ENCODE measurements around the gene SMAP1.
A peak's percentile ranks its signal among the peaks of the same experiment; 100 is the strongest.

SMAP1 gene

DNA sequence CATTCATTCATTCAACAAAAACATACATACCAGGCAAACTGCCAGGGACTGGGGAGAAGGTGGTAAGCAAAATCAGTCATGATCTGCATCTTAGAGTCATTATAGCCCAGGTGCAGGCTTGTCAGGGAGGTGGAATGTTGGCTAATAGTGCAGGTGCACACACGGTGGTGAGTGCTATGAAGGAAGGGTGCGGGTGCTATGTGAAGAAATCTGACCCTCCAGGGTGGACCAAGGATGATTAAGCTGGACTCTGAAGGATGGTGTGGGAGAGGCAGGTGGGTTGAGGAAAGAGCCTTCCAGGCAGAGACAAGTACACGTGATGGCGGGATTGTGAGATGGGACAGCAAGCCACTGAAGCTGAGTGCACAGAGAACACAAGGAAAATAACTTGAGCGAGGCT lies 211.8 kb downstream of the SMAP1 start:
- no peak overlapping the region for H3K27ac ChIP-seq
- no peak for TF ChIP-seq ZFX (IDR thresholded peaks at IDR 0.05)
- TF ChIP-seq, protein P1, sequence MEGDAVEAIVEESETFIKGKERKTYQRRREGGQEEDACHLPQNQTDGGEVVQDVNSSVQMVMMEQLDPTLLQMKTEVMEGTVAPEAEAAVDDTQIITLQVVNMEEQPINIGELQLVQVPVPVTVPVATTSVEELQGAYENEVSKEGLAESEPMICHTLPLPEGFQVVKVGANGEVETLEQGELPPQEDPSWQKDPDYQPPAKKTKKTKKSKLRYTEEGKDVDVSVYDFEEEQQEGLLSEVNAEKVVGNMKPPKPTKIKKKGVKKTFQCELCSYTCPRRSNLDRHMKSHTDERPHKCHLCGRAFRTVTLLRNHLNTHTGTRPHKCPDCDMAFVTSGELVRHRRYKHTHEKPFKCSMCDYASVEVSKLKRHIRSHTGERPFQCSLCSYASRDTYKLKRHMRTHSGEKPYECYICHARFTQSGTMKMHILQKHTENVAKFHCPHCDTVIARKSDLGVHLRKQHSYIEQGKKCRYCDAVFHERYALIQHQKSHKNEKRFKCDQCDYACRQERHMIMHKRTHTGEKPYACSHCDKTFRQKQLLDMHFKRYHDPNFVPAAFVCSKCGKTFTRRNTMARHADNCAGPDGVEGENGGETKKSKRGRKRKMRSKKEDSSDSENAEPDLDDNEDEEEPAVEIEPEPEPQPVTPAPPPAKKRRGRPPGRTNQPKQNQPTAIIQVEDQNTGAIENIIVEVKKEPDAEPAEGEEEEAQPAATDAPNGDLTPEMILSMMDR (conservative IDR thresholded peaks at IDR 0.05) = no peak

DNA sequence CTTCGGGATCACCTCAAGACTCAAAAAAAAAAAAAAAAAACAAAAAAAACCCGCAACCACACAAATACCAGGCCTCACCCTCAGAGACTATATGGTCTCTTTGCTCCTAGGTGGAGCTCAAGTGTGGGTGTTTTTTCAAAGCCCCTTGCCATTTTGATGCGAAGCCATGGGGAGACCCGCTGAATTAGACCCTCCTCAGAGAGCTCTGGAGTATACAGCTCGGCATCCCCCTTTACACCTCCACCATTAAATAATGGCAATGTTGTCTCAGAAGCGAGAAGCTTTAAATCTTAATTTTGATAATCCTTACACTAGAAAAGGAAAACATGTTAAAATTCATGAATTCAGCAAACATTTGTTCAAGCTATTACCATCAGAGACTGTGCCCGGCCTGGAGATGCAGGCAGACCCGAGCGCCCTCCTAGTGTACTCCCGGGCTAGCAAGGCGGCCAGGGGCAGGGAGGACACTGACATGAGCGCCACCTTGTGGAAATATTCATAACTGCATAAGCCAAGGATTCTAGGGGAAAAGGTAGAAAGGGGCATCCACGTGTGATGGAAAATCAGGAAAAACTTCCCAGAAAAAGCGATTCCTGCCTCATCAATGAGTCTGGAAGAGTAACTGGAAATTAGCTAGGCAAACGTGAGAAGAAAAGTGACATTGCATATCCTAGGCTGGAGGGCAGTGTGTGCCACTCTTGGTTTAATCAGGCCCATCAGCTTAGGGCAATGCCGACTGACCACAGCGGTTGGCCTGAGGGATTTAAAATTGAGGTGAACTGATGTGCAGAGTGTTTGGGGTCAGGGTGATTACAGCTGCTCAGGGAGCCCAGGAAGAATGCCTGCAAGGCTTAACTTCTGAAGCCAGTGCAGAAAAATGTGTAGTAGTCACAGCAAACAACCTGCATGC lies 216.6 kb downstream of the SMAP1 start:
- no peak for TF ChIP-seq ZFX (IDR thresholded peaks at IDR 0.05)
- TF ChIP-seq, protein P1 (conservative IDR thresholded peaks at IDR 0.05) = peak; percentile 87
- H3K27ac ChIP-seq = no peak overlapping the region

DNA sequence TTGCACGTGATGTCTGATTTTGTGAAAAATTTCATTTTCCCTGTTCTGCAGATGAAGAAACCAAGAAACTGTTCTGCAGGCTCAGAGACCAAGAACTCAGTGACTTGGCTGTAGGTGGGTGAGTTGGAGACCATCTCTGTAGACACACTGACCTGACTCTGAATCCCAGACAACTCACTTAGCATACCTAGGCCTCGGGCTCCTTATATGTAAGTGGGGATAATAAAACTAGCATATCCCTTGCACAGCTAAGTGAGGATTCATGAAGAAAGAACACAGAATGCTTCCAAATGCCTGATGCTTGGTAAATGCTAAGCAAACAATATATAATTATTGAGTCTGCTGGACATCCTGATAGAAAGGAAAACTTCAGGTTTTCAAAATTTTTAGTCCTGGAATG lies 218.4 kb downstream of the SMAP1 start:
- no peak for TF ChIP-seq ZFX (IDR thresholded peaks at IDR 0.05)
- TF ChIP-seq, protein P1 (conservative IDR thresholded peaks at IDR 0.05) = no peak
- H3K27ac ChIP-seq = no peak overlapping the region

DNA sequence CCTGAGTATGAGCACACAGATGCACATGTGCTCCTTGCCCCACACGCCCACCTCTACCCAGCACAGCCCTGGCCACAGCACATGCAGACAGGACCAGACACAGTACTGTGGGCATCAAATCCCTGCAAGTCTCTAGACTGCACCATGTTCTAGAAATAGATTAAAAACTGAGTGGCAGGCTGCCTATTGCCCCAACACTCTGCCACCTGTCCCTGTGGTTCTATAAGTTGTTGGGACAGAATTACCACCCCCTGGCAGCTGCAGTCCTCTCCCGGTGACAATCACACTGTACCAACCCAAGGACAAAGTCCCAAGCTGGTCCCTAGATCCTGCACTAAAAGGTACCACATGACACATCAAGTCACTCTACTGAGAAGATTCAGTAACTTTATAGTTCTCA lies 219.0 kb downstream of the SMAP1 start:
- TF ChIP-seq, protein P1 (conservative IDR thresholded peaks at IDR 0.05) = no peak
- no peak for TF ChIP-seq ZFX (IDR thresholded peaks at IDR 0.05)
- no peak overlapping the region for H3K27ac ChIP-seq

DNA sequence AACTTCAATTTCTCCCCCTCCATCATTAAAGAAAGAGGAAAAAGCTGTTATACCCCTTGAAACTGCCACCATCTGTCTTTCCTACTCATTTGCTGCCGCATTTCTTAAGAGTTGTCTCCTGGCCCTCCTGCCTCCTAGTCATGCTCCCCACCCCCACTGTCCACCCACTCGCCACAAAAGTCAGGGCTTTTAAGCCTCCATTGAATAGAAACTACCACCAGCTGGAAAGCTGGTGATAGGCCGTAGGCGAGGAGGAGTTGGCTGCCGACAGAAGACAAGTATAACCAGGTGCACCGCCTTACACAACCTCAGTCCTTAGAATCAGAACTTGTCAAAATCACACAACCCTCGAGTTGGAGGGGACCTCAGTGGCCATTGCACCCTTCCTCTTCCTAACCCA lies 221.6 kb downstream of the SMAP1 start:
- TF ChIP-seq, protein P1 (conservative IDR thresholded peaks at IDR 0.05) = no peak
- no peak for TF ChIP-seq ZFX (IDR thresholded peaks at IDR 0.05)
- H3K27ac ChIP-seq = no peak overlapping the region

DNA sequence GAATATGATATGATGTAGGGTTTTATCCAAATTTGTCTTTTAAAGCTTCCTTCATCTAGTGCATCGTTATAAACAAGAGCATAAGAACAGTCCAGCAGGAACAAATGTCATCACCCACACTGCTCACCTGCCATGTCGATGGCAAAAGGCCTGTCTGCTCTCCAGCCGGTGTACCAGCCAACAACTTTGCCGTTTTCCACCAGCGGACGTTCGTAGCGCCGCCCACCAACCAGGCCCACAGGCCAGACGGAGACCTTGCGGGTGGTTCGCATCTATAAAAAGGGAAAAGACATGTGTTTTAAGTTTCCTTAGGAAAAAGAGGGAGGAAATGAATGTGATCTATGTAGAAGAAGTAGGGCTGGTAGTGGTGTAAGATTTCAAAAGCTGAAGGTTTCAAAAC lies 226.3 kb downstream of the SMAP1 start:
- no peak overlapping the region for H3K27ac ChIP-seq
- no peak for TF ChIP-seq ZFX (IDR thresholded peaks at IDR 0.05)
- TF ChIP-seq, protein P1 (conservative IDR thresholded peaks at IDR 0.05) = no peak

DNA sequence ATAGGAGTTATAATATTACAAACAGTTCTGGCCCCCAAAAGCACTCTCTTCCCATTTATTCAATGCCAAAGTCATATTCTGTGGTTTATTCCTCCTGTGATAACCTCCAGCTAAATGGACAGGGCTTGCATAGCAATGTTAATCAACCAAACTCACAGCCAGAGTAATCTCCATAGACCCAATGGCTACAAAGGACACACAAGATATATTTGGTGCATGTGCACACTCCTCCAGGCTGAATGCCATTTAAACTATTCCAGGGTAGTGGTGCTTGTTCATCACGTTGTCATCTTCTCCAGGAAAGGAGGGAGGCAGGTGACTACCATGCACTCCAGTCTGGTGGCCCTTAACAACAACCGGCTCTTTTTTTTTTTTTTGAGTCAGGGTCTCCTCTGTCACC lies 232.4 kb downstream of the SMAP1 start:
- no peak overlapping the region for H3K27ac ChIP-seq

More for the DNA sequence above, 232.4 kb downstream of the SMAP1 start:
- TF ChIP-seq, protein P1 (conservative IDR thresholded peaks at IDR 0.05) = no peak
- no peak for TF ChIP-seq ZFX (IDR thresholded peaks at IDR 0.05)

Measured in C4-2B (cell line).